Hepatocyte (in vitro differentiated cells): ENCODE results near the gene CSPG4. TPM values are rescaled to one million over a fixed set of nuclear protein-coding genes. Genes with fewer than 3 reads are reported as not detected.

Experiments
- DNase-seq: peaks from one replicate; pipeline ENCODE4 v3.0.0-alpha.2; 2016; ENCODE audit warnings: low spot score
- H2AFZ ChIP-seq: fragments of 200-600 bp; sonication (generic); 2 replicates; pipeline ENCODE4 v1.6.0; 2016; ENCODE audit warnings: antibody characterized with exemption, mild to moderate bottlenecking
- H3K27ac ChIP-seq: fragments of 200-600 bp; sonication (generic); 2 replicates; pipeline ENCODE4 v1.5.1; 2016; ENCODE audit warnings: mild to moderate bottlenecking
- H3K27me3 ChIP-seq: fragments of 200-600 bp; sonication (generic); 2 replicates; pipeline ENCODE4 v1.6.1; 2016
- H3K36me3 ChIP-seq: fragments of 200-600 bp; sonication (generic); replicated peaks from 2 replicates; pipeline ENCODE4 v1.5.1; 2016; ENCODE audit warnings: low read depth; ENCODE audit not compliant: insufficient read depth
- H3K4me1 ChIP-seq: fragments of 200-600 bp; sonication (generic); 2 replicates; pipeline ENCODE4 v1.5.1; 2016; ENCODE audit warnings: mild to moderate bottlenecking, moderate library complexity; ENCODE audit not compliant: insufficient read depth
- H3K4me2 ChIP-seq: fragments of 200-600 bp; sonication (generic); 2 replicates; pipeline ENCODE4 v1.6.0; 2016
- H3K4me3 ChIP-seq: fragments of 200-600 bp; sonication (generic); 2 replicates; pipeline ENCODE4 v1.5.1; 2016; ENCODE audit warnings: mild to moderate bottlenecking
- H3K79me2 ChIP-seq: fragments of 200-600 bp; sonication (generic); 2 replicates; pipeline ENCODE4 v1.6.0; 2017; ENCODE audit warnings: mild to moderate bottlenecking
- H3K9me2 ChIP-seq: fragments of 200-600 bp; sonication (generic); replicated peaks from 2 replicates; pipeline ENCODE4 v1.6.0; 2017; ENCODE audit warnings: mild to moderate bottlenecking; ENCODE audit not compliant: insufficient read depth
- H3K9me3 ChIP-seq: fragments of 200-600 bp; sonication (generic); 2 replicates; pipeline ENCODE4 v1.5.1; 2016; ENCODE audit warnings: low read depth, mild to moderate bottlenecking
- H4K20me1 ChIP-seq: fragments of 200-600 bp; sonication (generic); 2 replicates; pipeline ENCODE4 v1.6.0; 2016; ENCODE audit warnings: mild to moderate bottlenecking; ENCODE audit not compliant: insufficient read depth, poor library complexity, severe bottlenecking
- EZH2 ChIP-seq: fragments of 200-600 bp; sonication (generic); IDR thresholded peaks from 2 replicates; pipeline ENCODE4 v1.6.1; 2016; ENCODE audit warnings: antibody characterized with exemption, mild to moderate bottlenecking, borderline replicate concordance
- EZH2phosphoT487 ChIP-seq: fragments of 200-600 bp; sonication (generic); IDR thresholded peaks from one replicate; pipeline ENCODE4 v1.6.1; 2018; ENCODE audit warnings: antibody characterized with exemption, mild to moderate bottlenecking, low read depth, moderate library complexity; ENCODE audit not compliant: unreplicated experiment, severe bottlenecking
- WGBS: methylation state at CpG from one replicate; pipeline ENCODE4 v1.1.6; 2016; ENCODE audit warnings: low lambda C conversion rate; ENCODE audit errors: missing lambda C conversion rate; 5-methylcytosine and 5-hydroxymethylcytosine counted together
- polyA plus RNA-seq: library from polyadenylated mRNA; unstranded; fragments of >200 nt; fragmentation: Nextera tagmentation; extraction: Ambion mirVana; gene quantifications from 2 replicates; pipeline ENCODE4 v1.2.1, GENCODE V29; 2016
- total RNA-seq: library from RNA; depleted of rRNA; stranded (reverse); fragments of >200 nt; gene quantifications from 2 replicates; pipeline ENCODE4 v1.2.3, GENCODE V29; 2014
- TF ChIP-seq, protein P1 (sequence below): fragments of 200-600 bp; sonication (generic); IDR thresholded peaks from 2 replicates; pipeline ENCODE4 v1.5.1; 2016; ENCODE audit warnings: antibody characterized with exemption, mild to moderate bottlenecking; ENCODE audit not compliant: poor library complexity

Gene CSPG4
- total and polyA plus RNA-seq, 2 experiments from 2014 or later, result 6.4 to 7.8 TPM

DNA sequence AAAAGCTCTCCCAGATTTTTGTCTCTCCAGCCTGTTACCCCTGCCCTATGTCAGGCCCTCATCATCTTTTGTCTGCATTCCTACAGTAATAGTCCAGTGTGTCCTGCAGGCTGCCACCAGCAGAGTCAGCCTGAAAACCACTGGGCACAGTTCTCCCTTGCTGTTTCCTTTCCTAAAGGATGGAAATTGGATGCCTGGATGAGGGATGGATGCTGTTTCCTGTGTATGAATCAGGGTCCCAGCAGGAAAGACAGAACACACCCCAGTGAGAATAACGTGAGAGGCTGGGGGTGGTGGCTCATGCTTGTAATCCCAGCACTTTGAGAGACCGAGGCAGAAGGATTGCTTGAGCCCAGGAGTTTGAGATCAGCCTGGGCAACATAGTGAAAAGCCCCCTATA, 68.3 kb downstream of the CSPG4 start:
- peaks cover 39% of the 10 kb centered on the region for H3K79me2 ChIP-seq
- no peaks in the 10 kb centered on the region for H3K36me3 ChIP-seq
- no peak overlapping the region for H3K4me3 ChIP-seq
- H2AFZ ChIP-seq, result no peak overlapping the region
- TF ChIP-seq EZH2, result no peak
- TF ChIP-seq, protein P1, sequence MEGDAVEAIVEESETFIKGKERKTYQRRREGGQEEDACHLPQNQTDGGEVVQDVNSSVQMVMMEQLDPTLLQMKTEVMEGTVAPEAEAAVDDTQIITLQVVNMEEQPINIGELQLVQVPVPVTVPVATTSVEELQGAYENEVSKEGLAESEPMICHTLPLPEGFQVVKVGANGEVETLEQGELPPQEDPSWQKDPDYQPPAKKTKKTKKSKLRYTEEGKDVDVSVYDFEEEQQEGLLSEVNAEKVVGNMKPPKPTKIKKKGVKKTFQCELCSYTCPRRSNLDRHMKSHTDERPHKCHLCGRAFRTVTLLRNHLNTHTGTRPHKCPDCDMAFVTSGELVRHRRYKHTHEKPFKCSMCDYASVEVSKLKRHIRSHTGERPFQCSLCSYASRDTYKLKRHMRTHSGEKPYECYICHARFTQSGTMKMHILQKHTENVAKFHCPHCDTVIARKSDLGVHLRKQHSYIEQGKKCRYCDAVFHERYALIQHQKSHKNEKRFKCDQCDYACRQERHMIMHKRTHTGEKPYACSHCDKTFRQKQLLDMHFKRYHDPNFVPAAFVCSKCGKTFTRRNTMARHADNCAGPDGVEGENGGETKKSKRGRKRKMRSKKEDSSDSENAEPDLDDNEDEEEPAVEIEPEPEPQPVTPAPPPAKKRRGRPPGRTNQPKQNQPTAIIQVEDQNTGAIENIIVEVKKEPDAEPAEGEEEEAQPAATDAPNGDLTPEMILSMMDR, result no peak
- no peak for TF ChIP-seq EZH2phosphoT487
- H3K9me2 ChIP-seq, result no peaks in the 10 kb centered on the region
- no peak overlapping the region for H3K27ac ChIP-seq
- no peaks in the 10 kb centered on the region for H3K27me3 ChIP-seq
- no peak overlapping the region for H3K4me2 ChIP-seq
- peaks cover 5% of the 10 kb centered on the region for H4K20me1 ChIP-seq
- DNase-seq, result no peak
- 92% methylated on average over 2 of the region's 2 CpGs for WGBS
- H3K4me1 ChIP-seq, result peaks cover 26% of the 10 kb centered on the region
- no peaks in the 10 kb centered on the region for H3K9me3 ChIP-seq

DNA sequence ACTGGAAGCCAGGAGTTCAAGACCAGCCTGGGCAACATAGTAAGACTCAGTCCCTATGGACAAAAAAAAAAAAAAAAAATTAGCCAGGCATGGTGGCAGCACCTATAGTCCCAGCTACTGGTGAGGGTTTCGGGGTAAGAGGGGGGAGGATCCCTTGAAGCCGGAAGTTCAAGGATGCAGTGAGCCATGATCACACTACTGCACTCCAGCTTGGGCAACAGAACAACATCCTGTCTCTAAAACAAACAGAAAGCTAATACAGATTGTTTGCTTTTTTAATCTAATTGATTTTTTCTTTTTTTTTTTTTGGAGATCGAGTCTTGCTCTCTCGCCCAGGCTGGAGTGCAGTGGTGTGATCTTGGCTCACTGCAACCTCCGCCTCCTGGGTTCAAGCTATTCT, 71.0 kb downstream of the CSPG4 start:
- Histone ChIP-seq H3K4me2 (no peak overlapping the region), H3K27me3 (no peaks in the 10 kb centered on the region), H3K36me3 (no peaks in the 10 kb centered on the region), H3K79me2 (peaks cover 44% of the 10 kb centered on the region), H2AFZ (no peak overlapping the region), H3K27ac (no peak overlapping the region), H3K9me3 (no peaks in the 10 kb centered on the region), H4K20me1 (peaks cover 6% of the 10 kb centered on the region), H3K4me1 (peaks cover 23% of the 10 kb centered on the region), H3K4me3 (no peak overlapping the region), H3K9me2 (no peaks in the 10 kb centered on the region)
- TF ChIP-seq, protein P1, result no peak
- TF ChIP-seq EZH2phosphoT487, result no peak
- TF ChIP-seq EZH2, result no peak
- no peak for DNase-seq
- 93% methylated on average over 5 of the region's 5 CpGs for WGBS

DNA sequence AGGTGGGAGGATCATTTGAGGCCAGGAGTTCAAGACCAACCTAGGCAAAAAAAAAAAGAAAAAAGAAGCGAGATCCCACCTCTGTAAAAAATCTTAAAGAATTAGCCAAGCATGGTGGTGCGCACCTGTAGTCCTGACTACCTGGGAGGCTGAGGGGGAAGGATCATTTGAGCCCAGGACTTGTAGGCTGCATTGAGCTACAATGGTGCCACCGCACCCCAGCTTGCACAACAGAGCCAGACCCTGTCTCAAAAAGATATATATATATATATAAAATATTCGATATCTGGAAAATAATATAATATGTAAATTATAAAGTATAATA, 71.5 kb downstream of the CSPG4 start:
- H3K79me2 ChIP-seq, result peaks cover 44% of the 10 kb centered on the region
- H3K4me2 ChIP-seq, result peak overlapping the region; percentile 81
- peak overlapping the region; percentile 47 for H3K4me3 ChIP-seq
- TF ChIP-seq EZH2phosphoT487, result no peak
- TF ChIP-seq, protein P1, result no peak
- TF ChIP-seq EZH2, result no peak
- H3K36me3 ChIP-seq, result no peaks in the 10 kb centered on the region
- peak overlapping the region; percentile 92 for H3K27ac ChIP-seq
- H4K20me1 ChIP-seq, result peaks cover 6% of the 10 kb centered on the region
- 86% methylated on average over 4 of the region's 4 CpGs for WGBS
- no peaks in the 10 kb centered on the region for H3K27me3 ChIP-seq
- DNase-seq, result no peak
- H3K9me3 ChIP-seq, result no peaks in the 10 kb centered on the region
- H3K4me1 ChIP-seq, result peaks cover 18% of the 10 kb centered on the region
- H3K9me2 ChIP-seq, result no peaks in the 10 kb centered on the region
- H2AFZ ChIP-seq, result no peak overlapping the region

DNA sequence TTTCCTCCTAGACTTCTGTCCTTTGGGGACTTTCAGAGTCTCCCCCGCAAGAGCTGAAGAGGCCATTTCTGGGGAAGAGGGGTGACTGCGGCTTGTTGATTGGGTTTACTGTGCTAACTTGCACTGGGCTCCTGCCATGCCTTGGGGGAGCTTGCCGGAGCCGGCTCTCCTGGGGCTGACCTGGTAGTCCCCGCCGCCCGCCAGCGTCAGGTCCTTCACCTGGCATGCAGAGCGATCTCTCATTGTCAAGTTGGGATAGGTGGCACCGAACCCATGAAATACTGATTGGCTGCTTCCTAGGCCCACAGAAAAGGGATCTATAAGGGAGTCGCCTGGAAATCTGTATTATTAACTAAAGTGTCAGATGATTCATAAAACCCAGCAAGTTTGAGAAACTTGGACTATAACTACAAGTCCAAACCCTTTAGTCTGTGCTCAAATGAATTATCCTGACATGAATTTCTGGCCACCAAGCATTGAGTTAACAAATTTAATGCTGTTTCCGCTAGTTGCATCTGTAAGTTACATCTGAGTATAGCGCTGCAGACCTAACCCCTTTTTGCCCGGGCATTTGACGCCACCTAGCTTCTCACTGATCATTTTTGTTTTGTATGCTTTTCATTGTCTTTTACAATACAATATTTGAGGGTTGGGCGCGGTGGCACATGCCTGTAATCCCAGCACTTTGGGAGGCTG, 72.0 kb downstream of the CSPG4 start:
- Histone ChIP-seq H3K4me2 (peak overlapping the region; percentile 81), H4K20me1 (peaks cover 6% of the 10 kb centered on the region), H3K27ac (peak overlapping the region; percentile 92), H3K4me3 (peak overlapping the region; percentile 47), H2AFZ (peak overlapping the region; percentile 60), H3K79me2 (peaks cover 42% of the 10 kb centered on the region), H3K9me3 (no peaks in the 10 kb centered on the region), H3K27me3 (no peaks in the 10 kb centered on the region), H3K9me2 (no peaks in the 10 kb centered on the region), H3K4me1 (peaks cover 13% of the 10 kb centered on the region), H3K36me3 (no peaks in the 10 kb centered on the region)
- no peak for TF ChIP-seq EZH2phosphoT487
- TF ChIP-seq, protein P1, result peak; percentile 36
- no peak for TF ChIP-seq EZH2
- WGBS, result 6% methylated on average over 17 of the region's 17 CpGs
- peak; percentile 56 for DNase-seq
